GM18858 (cell line): ENCODE results near the gene RASA2.
"Not testable (repeated sequence)": the region's sequence is repeated elsewhere in the genome, so short reads cannot be mapped to it uniquely, and the experiment has no call there.

ENCODE experiments used
- ATAC-seq: cut with Tn5 transposase; IDR thresholded peaks from one replicate; pipeline ENCODE4 v1.9.1; 2021; ENCODE audit not compliant: unreplicated experiment

The RASA2 gene

GRCh38 chr3:141570068-141570467 is 83.2 kb downstream of the RASA2 start:
- no peak for ATAC-seq

- ATAC-seq: peak; percentile 46
Measured at GRCh38 chr3:141575879-141576743, 89.3 kb downstream of the RASA2 start.

DNA sequence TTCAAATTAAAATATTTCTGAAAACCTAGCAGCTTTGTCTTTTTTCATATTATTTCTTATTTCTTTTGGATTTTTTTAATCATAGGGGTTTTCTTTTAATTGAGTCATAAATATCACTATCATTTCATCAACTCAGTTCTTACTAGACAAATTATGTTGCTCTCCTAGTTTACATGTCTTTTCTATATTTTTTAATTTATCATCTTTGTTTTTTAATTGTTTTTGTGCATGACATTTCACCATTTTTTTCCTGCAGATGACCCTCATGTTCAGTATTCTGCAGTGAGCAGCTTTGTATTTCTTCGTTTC is 89.9 kb downstream of the RASA2 start:
- ATAC-seq: no peak

- no peak for ATAC-seq
Measured at GRCh38 chr3:141578202-141578973, 91.6 kb downstream of the RASA2 start.

DNA sequence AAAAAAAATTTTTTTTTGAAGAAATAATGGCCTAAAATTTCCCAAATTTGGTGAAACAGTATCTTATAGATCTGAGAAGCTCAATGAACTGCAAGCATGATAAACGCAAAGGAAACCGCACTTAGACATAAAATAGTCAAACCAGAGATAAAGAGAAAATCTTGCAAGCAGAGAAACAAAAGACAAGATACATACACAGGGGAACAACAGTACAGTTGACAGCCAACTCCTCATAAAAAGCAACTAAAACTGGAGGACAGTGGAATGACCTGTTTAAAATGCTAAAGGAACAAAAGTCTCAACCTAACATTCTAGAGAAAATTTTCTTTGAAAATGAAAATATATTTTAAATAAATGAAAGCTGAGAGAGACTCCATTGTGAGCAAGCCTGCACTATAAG is 107.5 kb downstream of the RASA2 start:
- ATAC-seq: no peak

- ATAC-seq: no peak
Measured at GRCh38 chr3:141597931-141598330, 111.1 kb downstream of the RASA2 start.

DNA sequence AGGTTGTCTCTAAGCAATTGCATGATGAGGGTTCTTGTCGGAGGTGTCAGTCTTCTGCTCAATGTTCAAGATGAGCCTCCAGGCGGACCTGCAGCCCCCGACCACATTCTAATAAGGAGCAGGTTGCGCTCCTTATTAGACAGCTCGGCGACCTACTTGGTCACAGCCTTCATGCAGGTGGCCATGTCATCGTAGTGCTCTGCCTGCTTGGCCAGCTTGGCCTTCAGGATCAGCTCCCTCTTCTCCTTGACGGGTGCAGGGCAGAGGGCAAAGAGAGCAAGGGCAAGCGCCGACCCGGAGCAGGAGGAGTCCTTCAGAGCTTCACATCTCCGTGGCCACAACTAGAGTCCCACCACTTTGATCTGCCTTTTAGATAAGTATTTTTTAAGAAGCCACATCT is 113.5 kb downstream of the RASA2 start:
- ATAC-seq: no peak

GRCh38 chr3:141602706-141603105 is 115.9 kb downstream of the RASA2 start:
- no peak for ATAC-seq

- ATAC-seq: no peak
Measured at GRCh38 chr3:141603473-141604035, 116.7 kb downstream of the RASA2 start.

DNA sequence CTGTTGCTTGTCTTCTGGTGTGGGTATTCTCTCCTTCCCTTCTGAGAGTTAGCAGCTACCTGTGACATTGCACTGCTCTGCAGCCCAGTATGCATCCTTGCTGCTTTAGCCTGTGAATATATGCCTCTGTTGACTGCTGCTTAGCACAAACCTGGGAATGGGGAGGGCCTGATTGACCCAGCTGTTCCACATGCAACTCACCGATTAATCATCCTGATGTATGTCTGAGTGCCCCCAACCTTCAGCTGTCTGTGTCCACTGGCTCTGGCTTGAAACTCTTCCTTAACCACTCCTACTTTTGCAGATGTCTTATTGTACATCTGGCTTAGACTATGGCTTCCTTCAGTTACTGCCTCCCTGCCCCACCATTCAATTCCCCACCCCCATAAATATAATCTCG is 119.1 kb downstream of the RASA2 start:
- ATAC-seq: no peak

DNA sequence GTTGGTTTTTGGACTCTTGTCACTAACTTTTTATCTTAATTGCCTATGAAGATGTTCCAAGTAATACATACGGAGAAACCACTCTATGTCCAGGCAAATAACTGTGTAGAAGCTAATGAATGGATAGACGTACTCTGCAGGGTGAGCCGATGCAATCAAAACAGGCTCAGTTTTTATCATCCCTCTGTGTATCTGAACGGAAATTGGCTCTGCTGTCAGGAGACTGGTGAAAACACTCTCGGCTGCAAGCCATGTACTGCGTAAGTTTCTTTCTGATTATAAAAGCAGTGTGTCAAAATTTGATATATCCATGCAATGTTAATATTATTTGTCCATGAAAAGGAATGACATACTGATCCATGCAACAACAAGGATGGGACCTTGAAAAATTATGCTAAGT is 121.6 kb downstream of the RASA2 start:
- ATAC-seq: no peak

GRCh38 chr3:141610939-141611338 is 124.1 kb downstream of the RASA2 start:
- ATAC-seq: no peak

GRCh38 chr3:141618103-141618910 is 131.5 kb downstream of the RASA2 start:
- no peak for ATAC-seq

- no peak for ATAC-seq
Measured at GRCh38 chr3:141618938-141619337, 132.1 kb downstream of the RASA2 start.

DNA sequence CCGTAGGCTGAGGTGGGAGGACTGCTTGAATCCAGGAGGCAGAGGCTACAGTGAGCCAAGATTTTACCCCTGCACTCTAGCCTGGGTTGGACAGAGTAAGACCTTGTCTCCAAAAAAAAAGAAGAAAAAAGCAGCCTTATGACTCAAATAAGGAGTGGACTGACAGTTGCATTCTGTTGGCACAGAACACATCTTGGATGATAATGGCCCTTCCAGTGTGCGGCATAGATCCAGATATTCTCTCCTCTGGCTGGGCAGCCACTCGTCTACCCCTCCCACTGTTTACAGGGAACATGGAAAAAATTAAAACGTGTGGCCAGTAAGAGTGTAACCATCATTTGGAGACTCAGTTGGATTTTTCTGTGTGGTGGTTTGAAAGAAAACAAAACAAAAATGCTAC is 132.6 kb downstream of the RASA2 start:
- ATAC-seq: no peak

DNA sequence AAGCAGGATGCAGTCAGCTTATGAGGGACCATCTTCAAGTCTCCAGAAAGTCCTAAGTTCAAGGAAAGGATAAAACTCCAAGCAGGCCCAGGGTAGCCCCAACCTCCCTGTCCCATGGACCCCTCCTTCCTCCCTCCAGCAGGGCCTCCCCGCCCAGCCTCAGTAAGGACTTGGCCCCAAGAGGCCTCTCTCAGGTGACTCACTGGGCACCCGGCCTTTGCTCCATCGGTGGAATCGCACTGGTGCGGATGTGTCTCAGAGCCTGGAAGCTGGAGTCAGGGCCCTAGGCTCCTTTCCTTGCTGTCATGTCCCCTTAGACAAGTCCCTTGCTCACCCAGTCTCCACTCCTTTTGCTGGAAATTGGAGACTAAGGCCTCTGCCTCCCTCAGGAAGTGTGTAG is 136.9 kb downstream of the RASA2 start:
- ATAC-seq: no peak

DNA sequence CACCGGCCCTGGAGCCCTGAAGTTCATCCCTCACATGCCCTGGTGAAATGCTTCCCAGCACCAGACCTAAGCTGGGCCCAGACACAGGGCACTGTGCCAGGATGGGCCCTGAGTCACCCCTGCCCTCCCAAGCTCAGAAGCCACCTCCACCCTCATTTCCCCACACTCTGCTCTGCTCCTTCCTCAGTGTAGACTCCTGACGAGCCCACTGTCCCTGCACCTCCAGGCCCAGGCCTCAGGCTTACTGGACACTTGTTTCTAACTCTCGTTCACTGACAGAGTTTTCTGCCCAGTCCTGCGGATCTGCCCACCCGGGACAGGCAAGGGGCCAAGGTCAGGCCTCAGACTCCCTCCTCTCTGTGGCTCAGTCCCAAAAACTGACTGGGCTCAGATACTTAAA is 138.7 kb downstream of the RASA2 start:
- ATAC-seq: no peak

DNA sequence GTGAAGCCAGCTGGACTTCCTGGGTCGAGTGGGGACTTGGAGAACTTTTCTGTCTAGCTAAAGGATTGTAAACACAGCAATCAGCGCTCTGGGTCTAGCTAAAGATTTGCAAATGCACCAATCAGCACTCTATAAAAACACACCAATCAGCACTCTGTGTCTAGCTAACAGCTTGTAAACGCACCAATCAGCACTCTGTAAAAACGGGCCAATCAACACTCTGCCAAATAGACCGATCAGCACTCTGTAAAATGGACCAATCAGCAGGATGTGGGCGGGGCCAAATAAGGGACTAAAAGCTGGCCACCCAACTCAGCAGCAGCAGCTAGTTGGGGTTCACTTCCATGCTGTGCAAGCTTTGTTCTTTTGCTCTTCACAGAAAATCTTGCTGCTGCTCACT is 141.5 kb downstream of the RASA2 start:
- not testable (repeated sequence) for ATAC-seq

DNA sequence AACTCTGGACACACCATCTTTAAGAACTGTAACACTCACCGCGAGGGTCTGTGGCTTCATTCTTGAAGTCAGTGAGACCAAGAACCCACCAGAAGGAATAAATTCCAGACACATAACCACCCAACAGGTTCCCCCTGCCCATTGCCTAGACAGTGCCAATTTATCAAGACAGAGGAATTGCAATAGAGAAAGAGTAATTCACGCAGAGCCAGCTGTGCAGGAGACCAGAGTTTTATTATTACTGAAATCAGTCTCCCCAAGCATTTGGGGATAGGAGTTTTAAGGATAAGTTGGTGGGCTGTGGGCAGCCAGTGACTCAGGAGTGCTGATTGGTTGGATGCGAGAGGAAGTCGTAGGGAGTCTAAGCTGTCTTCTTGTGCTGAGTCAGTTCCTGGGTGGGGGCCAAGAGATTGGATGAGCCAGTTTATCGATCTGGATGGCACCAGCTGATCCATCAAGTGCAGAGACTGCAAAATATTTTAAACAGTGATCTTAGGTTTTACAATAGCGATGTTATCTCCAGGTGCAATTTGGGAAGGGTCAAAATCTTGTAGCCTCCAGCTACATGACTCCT is 142.1 kb downstream of the RASA2 start:
- not testable (repeated sequence) for ATAC-seq

DNA sequence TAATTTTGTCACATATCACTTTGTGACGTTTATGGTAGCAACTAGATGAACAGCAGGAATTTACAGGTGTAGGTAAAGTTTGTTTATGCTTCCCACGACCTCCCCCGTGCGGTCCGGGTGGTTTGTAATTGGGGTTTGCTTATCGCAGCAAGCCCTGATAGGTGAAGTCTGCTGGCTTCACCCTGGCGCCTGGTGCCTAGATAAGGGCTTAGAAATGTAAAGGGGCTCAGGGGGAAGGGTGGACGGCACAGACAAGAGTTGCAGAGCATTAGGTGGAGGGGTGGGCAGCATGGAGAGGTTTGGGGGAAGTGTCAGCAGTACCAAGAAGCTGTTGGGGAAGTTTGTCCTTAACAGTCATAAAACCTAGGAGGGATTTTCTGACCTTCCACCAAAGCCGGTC is 143.1 kb downstream of the RASA2 start:
- no peak for ATAC-seq

GRCh38 chr3:141632779-141633374 is 146.1 kb downstream of the RASA2 start:
- no peak for ATAC-seq
